ENCODE data around the gene TNRC6A.

DNA sequence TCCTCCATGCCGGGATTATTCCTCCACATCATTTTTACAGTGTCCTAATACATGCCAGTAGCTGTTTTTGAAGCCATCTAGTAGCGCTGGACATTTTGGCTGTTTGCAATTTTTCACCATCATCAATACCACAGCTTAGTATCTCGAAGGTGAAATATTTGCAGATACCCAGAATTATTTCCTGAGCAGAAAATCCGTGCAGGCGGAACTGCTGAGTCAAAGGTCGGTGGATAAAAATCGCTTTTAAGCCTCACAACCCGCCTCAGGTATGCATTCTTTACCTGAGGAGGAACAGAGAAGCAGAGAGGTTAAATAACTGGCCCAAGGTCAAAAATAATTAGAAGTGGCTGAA lies 584 bp upstream of the TNRC6A start:
- no peak for TF ChIP-seq CTCF (IDR thresholded peaks at IDR 0.05)
- TF ChIP-seq POLR2A (IDR thresholded peaks at IDR 0.05): no peak

All from adrenal gland (tissue), 5 donors.